Spleen (tissue), 7 donors: ENCODE data around the gene RGPD4.

ENCODE experiments used
- POLR2A ChIP-seq, 3 donors: fragments of 450-650 bp; IDR thresholded peaks; one replicate each; pipeline ENCODE4 v1.5.1; 2017; ENCODE audit warnings: antibody characterized with exemption in 3 of 3, mild to moderate bottlenecking in 1 of 3
- POLR2AphosphoS5 ChIP-seq, 3 donors: sonication (generic); formaldehyde crosslinking; IDR thresholded peaks; one replicate each; pipeline ENCODE4 v1.5.1; 2017; ENCODE audit warnings: antibody characterized with exemption in 3 of 3
- TF ChIP-seq, protein P1 (sequence below), 11 experiments: fragments of 200-600 bp in 7 of 11; fragments of 450-650 bp in 4 of 11; sonication (generic) in 4 of 11; IDR thresholded peaks in 8 of 11; conservative IDR thresholded peaks in 3 of 11; 1 replicate in 7 of 11; 2 replicates in 4 of 11; pipeline versions ENCODE4 v1.4.0 to v1.8.0; 2016 to 2021; ENCODE audit warnings: antibody characterized with exemption in 11 of 11, inconsistent platforms in 4 of 11, mild to moderate bottlenecking in 1 of 11
- donor health status: DM: no; HTN: no; CAD: no; lungs with moderate emphysema.
- donor health status: DM: no; HTN: no; CAD: no.
- donor health status: DM: no; HTN: no; CAD: no.

DNA sequence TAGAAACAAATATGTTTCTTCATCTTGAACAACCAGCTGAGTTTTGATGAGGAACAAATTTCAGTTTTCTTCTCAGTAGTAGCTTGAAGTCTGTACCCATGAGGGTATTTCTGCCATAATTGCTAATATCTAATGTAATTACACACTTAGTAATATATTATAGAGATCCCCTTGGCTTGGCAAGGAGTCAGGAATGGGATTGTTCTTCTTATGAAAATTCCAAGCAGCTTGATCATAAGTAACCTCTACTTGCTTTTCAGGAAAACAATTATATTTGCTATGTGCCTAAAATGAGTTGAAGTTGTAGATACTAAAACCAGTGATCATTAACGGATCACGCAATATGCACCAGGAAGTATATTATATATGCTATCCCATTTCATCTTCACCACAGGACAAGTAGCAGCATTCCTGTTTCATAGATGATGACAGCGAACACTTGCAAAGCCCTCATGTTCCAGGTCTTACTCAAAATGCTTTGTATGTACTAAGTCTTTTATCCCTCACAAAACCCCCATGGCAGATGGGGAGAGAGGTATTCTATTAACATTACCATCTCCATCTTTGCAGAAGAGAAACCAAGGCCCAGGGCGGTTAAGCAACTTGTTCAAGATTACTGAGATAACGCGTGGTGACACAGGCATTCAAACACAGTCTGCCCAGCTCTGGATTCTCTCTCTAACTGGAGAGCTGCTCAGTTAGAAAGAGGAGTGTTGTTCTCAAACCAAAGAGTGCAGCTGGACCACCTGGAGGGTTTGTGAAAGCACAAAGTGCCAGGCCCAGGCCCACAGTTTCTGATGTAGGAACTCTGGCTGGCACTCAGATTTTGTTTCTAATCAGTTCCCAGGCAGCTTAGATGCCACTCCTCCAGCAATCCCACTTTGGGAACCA lies 21.8 kb upstream of the RGPD4 start:
- no peak for TF ChIP-seq POLR2AphosphoS5 (IDR thresholded peaks at IDR 0.05)
- TF ChIP-seq, protein P1, sequence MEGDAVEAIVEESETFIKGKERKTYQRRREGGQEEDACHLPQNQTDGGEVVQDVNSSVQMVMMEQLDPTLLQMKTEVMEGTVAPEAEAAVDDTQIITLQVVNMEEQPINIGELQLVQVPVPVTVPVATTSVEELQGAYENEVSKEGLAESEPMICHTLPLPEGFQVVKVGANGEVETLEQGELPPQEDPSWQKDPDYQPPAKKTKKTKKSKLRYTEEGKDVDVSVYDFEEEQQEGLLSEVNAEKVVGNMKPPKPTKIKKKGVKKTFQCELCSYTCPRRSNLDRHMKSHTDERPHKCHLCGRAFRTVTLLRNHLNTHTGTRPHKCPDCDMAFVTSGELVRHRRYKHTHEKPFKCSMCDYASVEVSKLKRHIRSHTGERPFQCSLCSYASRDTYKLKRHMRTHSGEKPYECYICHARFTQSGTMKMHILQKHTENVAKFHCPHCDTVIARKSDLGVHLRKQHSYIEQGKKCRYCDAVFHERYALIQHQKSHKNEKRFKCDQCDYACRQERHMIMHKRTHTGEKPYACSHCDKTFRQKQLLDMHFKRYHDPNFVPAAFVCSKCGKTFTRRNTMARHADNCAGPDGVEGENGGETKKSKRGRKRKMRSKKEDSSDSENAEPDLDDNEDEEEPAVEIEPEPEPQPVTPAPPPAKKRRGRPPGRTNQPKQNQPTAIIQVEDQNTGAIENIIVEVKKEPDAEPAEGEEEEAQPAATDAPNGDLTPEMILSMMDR (IDR thresholded peaks at IDR 0.05 in 8 of 11, conservative IDR thresholded peaks at IDR 0.05 in 3 of 11) = no peak
- TF ChIP-seq POLR2A (IDR thresholded peaks at IDR 0.05) = no peak
